Ascending aorta (tissue), 2 donors: ENCODE results near the gene BRD9. TPM values are rescaled to one million over a fixed set of nuclear protein-coding genes. Genes with fewer than 3 reads are reported as not detected.

ENCODE experiments used
- DNase-seq, 2 donors: peaks; one replicate each; pipeline ENCODE4 v3.0.0-alpha.2; 2019; ENCODE audit warnings: low spot score in 2 of 2
- H3K27ac ChIP-seq, 2 donors: fragments of 200-600 bp; sonication (generic); one replicate each; pipeline ENCODE4 v1.5.1; 2016 to 2017; ENCODE audit warnings: mild to moderate bottlenecking in 1 of 2
- H3K27me3 ChIP-seq: fragments of 200-600 bp; sonication (generic); one replicate; pipeline ENCODE4 v1.5.1; 2017
- H3K36me3 ChIP-seq, 2 donors: fragments of 200-600 bp; sonication (generic); one replicate each; pipeline ENCODE4 v1.5.1; 2016
- H3K4me1 ChIP-seq, 2 donors: fragments of 200-600 bp; sonication (generic); one replicate each; pipeline ENCODE4 v1.5.1; 2016 to 2017; ENCODE audit warnings: mild to moderate bottlenecking in 1 of 2
- H3K4me3 ChIP-seq, 2 donors: fragments of 200-600 bp; sonication (generic); one replicate each; pipeline ENCODE4 v1.5.1; 2016 to 2017; ENCODE audit warnings: mild to moderate bottlenecking in 1 of 2
- H3K9me3 ChIP-seq, 2 donors: fragments of 200-600 bp; sonication (generic); one replicate each; pipeline ENCODE4 v1.5.1; 2016
- CTCF ChIP-seq, 3 experiments: fragments of 200-600 bp in 2 of 3; fragments of 450-650 bp in 1 of 3; sonication (generic) in 2 of 3; IDR thresholded peaks; one replicate each; pipeline ENCODE4 v1.5.1; 2016 to 2019; ENCODE audit warnings: antibody characterized with exemption in 3 of 3, mild to moderate bottlenecking in 1 of 3, moderate library complexity in 1 of 3
- intact Hi-C: fragments of 100-400 bp; cut with DNase I; formaldehyde crosslinking; loops from one replicate; pipeline ENCODE4 v1.15.1; 2023
- total RNA-seq: library from RNA; depleted of rRNA; stranded (reverse); fragments of >200 nt; gene quantifications from one replicate; pipeline ENCODE4 v1.1.0, GENCODE V29; 2016

BRD9 gene
- total RNA-seq, 1 donor from 2014 or later: 13.6 TPM

DNA sequence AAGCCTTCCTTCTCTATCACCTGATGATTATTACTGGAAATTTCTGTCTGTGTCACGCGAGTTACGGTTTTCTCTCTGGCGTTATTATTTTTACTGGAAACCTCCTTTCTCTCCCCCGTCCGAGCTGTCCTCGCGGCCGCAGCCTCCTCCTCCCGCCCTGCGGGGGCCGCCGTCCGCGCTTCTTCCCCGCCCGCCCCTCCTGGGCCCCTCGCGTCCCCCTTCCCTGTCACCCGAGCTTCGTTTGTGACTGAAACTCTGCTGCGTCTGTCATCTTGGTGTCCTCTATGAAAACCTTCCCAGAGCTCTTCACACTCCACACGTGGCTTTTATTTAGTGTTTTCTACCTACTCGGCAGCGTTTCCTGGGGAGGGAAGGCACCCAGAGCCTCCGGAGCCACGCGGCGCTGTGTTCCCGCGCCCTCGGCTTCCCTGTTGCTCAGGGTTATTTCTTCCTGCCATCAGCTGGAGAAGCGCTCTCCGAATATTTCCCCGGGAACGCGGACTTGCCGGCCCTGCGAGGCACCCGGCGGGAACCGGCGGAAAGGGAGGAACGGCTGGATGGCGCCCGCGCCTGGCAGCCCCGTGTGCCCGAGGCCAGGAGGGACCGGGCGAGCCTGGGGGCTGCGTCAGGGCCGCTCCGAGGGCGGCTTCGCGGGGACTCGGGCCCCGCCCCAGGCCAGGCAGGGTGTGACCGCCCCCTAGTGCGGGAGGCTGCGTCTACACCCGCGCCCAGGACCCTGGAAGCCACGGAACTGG, 34.0 kb upstream of the BRD9 start:
- H3K4me3 ChIP-seq: peak overlapping the region; percentile 29 to 49
- TF ChIP-seq CTCF (IDR thresholded peaks at IDR 0.05): no peak
- no peaks in the 10 kb centered on the region for H3K9me3 ChIP-seq
- H3K27ac ChIP-seq: no peak overlapping the region
- H3K36me3 ChIP-seq: no peaks in the 10 kb centered on the region
- peaks cover 0 to 4% of the 10 kb centered on the region in 2 donors for H3K4me1 ChIP-seq
- DNase-seq: no peak
- intact Hi-C loops: loop anchor here (10.0 kb wide), 1 partner anchor 718 kb away; no protein-coding TSS in a partner anchor
- peaks cover 10% of the 10 kb centered on the region for H3K27me3 ChIP-seq

DNA sequence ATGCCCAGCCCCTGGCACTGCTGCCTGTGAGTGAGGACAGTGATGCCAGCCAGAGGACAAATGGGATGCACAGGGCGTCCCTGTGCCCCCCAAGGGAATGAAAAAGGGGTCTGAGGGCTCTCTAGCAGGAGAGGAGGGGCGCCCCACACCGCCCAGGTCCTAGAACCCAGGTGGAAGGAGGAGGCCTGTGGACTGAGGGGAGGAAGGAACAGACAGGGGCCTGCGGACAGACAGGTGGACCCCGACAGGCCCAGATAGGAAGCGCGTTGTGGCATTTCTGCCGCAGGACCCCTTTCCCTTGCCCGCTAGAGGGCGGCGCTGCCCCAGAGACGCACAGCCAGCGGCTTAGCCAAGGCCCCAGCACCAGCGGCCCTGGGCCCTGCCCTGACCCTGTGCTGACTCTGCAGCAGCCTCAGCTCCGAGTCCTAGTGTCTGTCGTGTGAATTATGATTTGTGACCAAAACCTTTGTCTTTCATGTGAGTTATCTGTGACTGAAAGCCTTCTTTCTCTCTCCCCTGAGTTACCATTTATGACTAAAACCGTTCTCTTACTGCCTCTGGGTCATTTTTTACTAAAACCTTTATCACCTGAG, 30.8 kb upstream of the BRD9 start:
- Histone ChIP-seq H3K27ac (no peak overlapping the region), H3K9me3 (no peaks in the 10 kb centered on the region), H3K36me3 (no peaks in the 10 kb centered on the region), H3K4me1 (peaks cover 0 to 4% of the 10 kb centered on the region in 2 donors), H3K4me3 (no peak overlapping the region), H3K27me3 (peaks cover 10% of the 10 kb centered on the region)
- peak; percentile 28 to 65 (median 51) for TF ChIP-seq CTCF (IDR thresholded peaks at IDR 0.05)
- intact Hi-C loops: loop anchor here (10.0 kb wide), 1 partner anchor 721 kb away; no protein-coding TSS in a partner anchor
- DNase-seq: peak in 1 of 2 donors; percentile 72

DNA sequence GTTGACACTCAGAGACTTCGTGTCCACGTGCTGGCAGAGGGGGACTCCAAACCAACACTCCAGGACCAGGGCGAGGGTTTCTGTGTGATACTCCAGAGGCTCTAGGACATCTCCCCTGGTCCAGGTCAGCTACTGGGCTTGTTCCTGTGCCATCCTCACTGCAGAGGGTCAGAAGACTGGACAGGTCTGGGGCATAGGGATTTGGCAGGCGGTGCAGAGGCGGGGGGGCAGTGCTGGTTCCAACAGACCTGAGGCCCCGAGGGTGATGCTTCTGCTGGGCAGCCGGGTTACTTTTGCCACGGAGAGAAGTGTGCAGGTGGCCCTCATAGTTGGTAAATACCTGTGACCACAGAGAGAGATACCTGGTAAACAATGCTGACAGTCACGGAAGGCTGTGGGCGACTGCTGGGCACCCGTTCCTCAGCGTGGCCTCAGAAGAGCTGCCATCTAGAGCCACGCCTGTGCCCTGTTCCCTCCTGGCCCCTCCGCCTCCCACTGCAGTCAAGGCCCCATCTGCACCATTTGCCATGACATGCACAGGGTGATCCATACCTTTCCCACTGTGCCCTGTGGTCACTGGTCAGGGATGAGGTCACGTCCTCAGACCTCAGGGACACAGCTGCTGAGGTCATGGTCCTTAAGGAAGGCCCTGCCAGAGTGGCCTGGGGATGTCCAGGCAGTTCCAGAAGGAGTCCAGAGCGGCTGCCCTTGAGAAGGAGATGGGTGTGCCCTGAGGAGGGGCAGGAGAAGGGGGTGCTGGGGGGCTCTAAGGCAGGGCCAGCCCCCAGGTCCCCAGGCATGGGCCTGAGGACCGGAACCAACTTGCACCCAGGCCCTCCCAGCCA, 30.1 kb upstream of the BRD9 start:
- H3K27me3 ChIP-seq: peaks cover 10% of the 10 kb centered on the region
- no peak overlapping the region for H3K27ac ChIP-seq
- no peaks in the 10 kb centered on the region for H3K9me3 ChIP-seq
- TF ChIP-seq CTCF (IDR thresholded peaks at IDR 0.05): no peak
- H3K4me1 ChIP-seq: peaks cover 0 to 4% of the 10 kb centered on the region in 2 donors
- H3K36me3 ChIP-seq: no peaks in the 10 kb centered on the region
- H3K4me3 ChIP-seq: no peak overlapping the region
- intact Hi-C loops: loop anchor here (10.0 kb wide), 1 partner anchor 722 kb away; no protein-coding TSS in a partner anchor
- DNase-seq: no peak

DNA sequence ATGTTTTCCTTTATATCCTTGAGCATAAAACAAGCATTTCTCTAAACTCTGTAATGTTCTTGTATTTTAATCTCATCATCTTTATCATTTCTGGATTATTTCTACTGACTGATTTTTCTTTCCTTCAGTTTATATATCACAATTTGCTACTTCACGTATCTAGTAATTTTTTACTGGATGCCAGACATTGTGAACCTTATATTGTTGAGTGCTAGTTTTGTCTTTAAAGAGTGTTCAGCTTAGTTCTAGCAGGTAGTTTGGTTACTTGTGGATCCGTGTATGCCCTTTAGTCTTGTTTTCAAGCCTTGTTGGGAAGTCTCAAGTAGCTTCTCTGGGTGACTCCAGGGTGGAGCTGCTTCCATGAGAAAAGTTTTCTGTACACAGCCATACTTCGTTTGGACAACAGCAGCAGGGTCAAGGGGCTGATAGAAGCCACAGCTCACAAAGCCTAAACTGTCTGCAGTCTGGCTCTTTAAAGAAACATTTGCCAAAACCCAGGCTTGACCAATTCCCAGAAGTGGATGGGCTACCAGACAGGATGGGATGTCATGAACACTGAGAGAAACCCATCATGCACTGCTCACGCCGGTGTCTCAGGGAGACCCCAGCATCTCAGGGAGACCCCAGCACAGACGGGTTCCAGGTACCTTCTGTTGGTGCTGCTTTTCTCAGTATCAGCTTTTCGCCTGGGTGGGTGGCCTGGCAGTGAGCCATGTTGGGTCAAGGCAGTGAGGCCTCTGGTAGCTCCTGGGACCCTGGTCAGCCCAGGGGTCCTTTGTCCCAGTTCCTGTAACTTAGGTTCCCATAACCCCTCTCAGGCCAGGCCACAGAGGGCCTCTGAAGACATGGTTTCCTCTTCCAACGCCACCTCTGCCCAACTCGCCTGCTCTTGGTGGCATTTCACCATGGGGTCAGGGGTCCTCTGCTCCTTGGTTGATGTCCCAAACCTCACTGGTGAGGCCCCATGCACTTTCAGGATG, 29.1 kb upstream of the BRD9 start:
- H3K4me3 ChIP-seq: no peak overlapping the region
- H3K27me3 ChIP-seq: peaks cover 8% of the 10 kb centered on the region
- peaks cover 0 to 4% of the 10 kb centered on the region in 2 donors for H3K4me1 ChIP-seq
- H3K27ac ChIP-seq: no peak overlapping the region
- intact Hi-C loops: loop anchor here (10.0 kb wide), 1 partner anchor 723 kb away; no protein-coding TSS in a partner anchor
- TF ChIP-seq CTCF (IDR thresholded peaks at IDR 0.05): no peak
- no peaks in the 10 kb centered on the region for H3K9me3 ChIP-seq
- DNase-seq: no peak
- H3K36me3 ChIP-seq: no peaks in the 10 kb centered on the region
